ENCODE measurements around the gene C11orf58.

C11orf58 gene

GRCh38 chr11:16801288-16801980 lies 63.0 kb downstream of the C11orf58 start:
- ChIA-PET POLR2A (no interaction called here), CTCF (interaction anchor here (0.8 to 9.3 kb wide), 9 partner anchors 9 to 262 kb away, joined by 3 to 120 read pairs (median 5); no protein-coding TSS in a partner anchor)
- DNase-seq (ENCODE audit: extremely low spot score): no peak
- no peak for TF ChIP-seq CTCF (IDR thresholded peaks at IDR 0.05; ENCODE audit: control extremely low read depth, extremely low read depth, low read depth, missing control alignments)

GRCh38 chr11:16804104-16804947 lies 65.9 kb downstream of the C11orf58 start:
- TF ChIP-seq CTCF (IDR thresholded peaks at IDR 0.05; ENCODE audit: control extremely low read depth, extremely low read depth, low read depth, missing control alignments): no peak
- DNase-seq (ENCODE audit: extremely low spot score): no peak
- POLR2A ChIA-PET: no interaction called here
- CTCF ChIA-PET: interaction anchor here (0.7 to 4.5 kb wide), 6 partner anchors 9 to 18 kb away, joined by 3 to 30 read pairs (median 6); no protein-coding TSS in a partner anchor

- no peak for TF ChIP-seq CTCF (IDR thresholded peaks at IDR 0.05; ENCODE audit: control extremely low read depth, extremely low read depth, low read depth, missing control alignments)
- ChIA-PET POLR2A (no interaction called here), CTCF (interaction anchor here (1.1 to 4.5 kb wide), 4 partner anchors 10 to 20 kb away, joined by 3 to 30 read pairs (median 10); no protein-coding TSS in a partner anchor)
- no peak for DNase-seq (ENCODE audit: extremely low spot score)
Observed at GRCh38 chr11:16805938-16806337, 67.5 kb downstream of the C11orf58 start.

GRCh38 chr11:16806791-16807190 lies 68.3 kb downstream of the C11orf58 start:
- no peak for TF ChIP-seq CTCF (IDR thresholded peaks at IDR 0.05; ENCODE audit: control extremely low read depth, extremely low read depth, low read depth, missing control alignments)
- ChIA-PET POLR2A (no interaction called here), CTCF (interaction anchor here (1.1 to 4.5 kb wide), 4 partner anchors 10 to 21 kb away, joined by 3 to 30 read pairs (median 10); no protein-coding TSS in a partner anchor)
- no peak for DNase-seq (ENCODE audit: extremely low spot score)

GRCh38 chr11:16807306-16807705 lies 68.9 kb downstream of the C11orf58 start:
- DNase-seq (ENCODE audit: extremely low spot score): no peak
- ChIA-PET CTCF (interaction anchor here (1.6 to 4.5 kb wide), 3 partner anchors 14 to 21 kb away, joined by 4 to 30 read pairs (median 13); no protein-coding TSS in a partner anchor), POLR2A (no interaction called here)
- no peak for TF ChIP-seq CTCF (IDR thresholded peaks at IDR 0.05; ENCODE audit: control extremely low read depth, extremely low read depth, low read depth, missing control alignments)

All from GM10248 (cell line).